Epidermal melanocyte (primary cell): ENCODE results near the gene UBR1.
"Not testable (repeated sequence)": the region's sequence is repeated elsewhere in the genome, so short reads cannot be mapped to it uniquely, and the experiment has no call there.

ENCODE experiments used
- DNase-seq: peaks from one replicate; pipeline ENCODE4 v3.0.0; 2011; ENCODE audit warnings: low spot score; ENCODE audit not compliant: insufficient read length

The UBR1 gene

GRCh38 chr15:43056696-43057095, 49.1 kb downstream of the UBR1 start:
- DNase-seq = no peak

- DNase-seq = no peak
These were observed 53.0 kb downstream of the UBR1 start for GRCh38 chr15:43052860-43053259.

GRCh38 chr15:43048935-43049334, 56.9 kb downstream of the UBR1 start:
- DNase-seq = no peak

- DNase-seq = no peak
These were observed 59.4 kb downstream of the UBR1 start for GRCh38 chr15:43046484-43046883.

- no peak for DNase-seq
These were observed 63.0 kb downstream of the UBR1 start for GRCh38 chr15:43042885-43043284.

- DNase-seq = not testable (repeated sequence)
These were observed 64.8 kb downstream of the UBR1 start for GRCh38 chr15:43041085-43041484.

- not testable (repeated sequence) for DNase-seq
These were observed 70.6 kb downstream of the UBR1 start for GRCh38 chr15:43035240-43035639.

GRCh38 chr15:43029476-43029875, 76.4 kb downstream of the UBR1 start:
- no peak for DNase-seq

- DNase-seq = no peak
These were observed 80.7 kb downstream of the UBR1 start for GRCh38 chr15:43025150-43025549.

GRCh38 chr15:43014671-43015070, 91.2 kb downstream of the UBR1 start:
- DNase-seq = not testable (repeated sequence)

- no peak for DNase-seq
These were observed 96.6 kb downstream of the UBR1 start for GRCh38 chr15:43009206-43009605.

GRCh38 chr15:43008150-43008549, 97.7 kb downstream of the UBR1 start:
- no peak for DNase-seq

- no peak for DNase-seq
These were observed 98.3 kb downstream of the UBR1 start for GRCh38 chr15:43007551-43007950.

GRCh38 chr15:43006991-43007390, 98.8 kb downstream of the UBR1 start:
- no peak for DNase-seq

GRCh38 chr15:43004886-43005595, 100.8 kb downstream of the UBR1 start:
- not testable (repeated sequence) for DNase-seq

GRCh38 chr15:42999201-42999779, 106.5 kb downstream of the UBR1 start:
- no peak for DNase-seq

- no peak for DNase-seq
These were observed 109.0 kb downstream of the UBR1 start for GRCh38 chr15:42996871-42997270.

- DNase-seq = no peak
These were observed 111.3 kb downstream of the UBR1 start for GRCh38 chr15:42994546-42994945.

- DNase-seq = no peak
These were observed 113.2 kb downstream of the UBR1 start for GRCh38 chr15:42992626-42993025.

- DNase-seq = no peak
These were observed 119.0 kb downstream of the UBR1 start for GRCh38 chr15:42986693-42987342.

- DNase-seq = no peak
These were observed 121.3 kb downstream of the UBR1 start for GRCh38 chr15:42984493-42985034.

GRCh38 chr15:42979113-42979512, 126.7 kb downstream of the UBR1 start:
- DNase-seq = not testable (repeated sequence)
